ENCODE results near the gene CCDC91. TPM values are rescaled to one million over a fixed set of nuclear protein-coding genes. Genes with fewer than 3 reads are reported as not detected.

Gene CCDC91
- polyA plus RNA-seq, 3 donors = 6.3 to 18.1 (median 15.6) TPM

GRCh38 chr12:28583701-28584261 lies 393.5 kb downstream of the CCDC91 start:
- Mint-ChIP-seq H3K27me3 (ENCODE audit: low read depth in 3 of 3) (peaks cover 0 to 2% (median 1%) of the 10 kb centered on the region in 3 donors), H3K4me3 (no peak overlapping the region), H3K36me3 (no peaks in the 10 kb centered on the region), H3K9me3 (peaks cover 0 to 4% (median 2%) of the 10 kb centered on the region in 7 donors), H3K4me1 (peaks cover 23% of the 10 kb centered on the region), H3K27ac (peak overlapping the region in 1 of 7 donors; percentile 48)
- intact Hi-C loops (cut with micrococcal nuclease) = no loop called here
- Histone ChIP-seq H3K79me2 (ENCODE audit: insufficient read depth, low read length) (no peaks in the 10 kb centered on the region), H4K20me1 (ENCODE audit: insufficient read depth, low read length) (no peaks in the 10 kb centered on the region), H3K4me3 (replicated peaks in 1 of 3; ENCODE audit: low read depth in 2 of 3, low read length in 3 of 3) (no peak overlapping the region), H3K36me3 (replicated peaks in 1 of 2; ENCODE audit: control insufficient read depth in 1 of 2, insufficient read depth in 2 of 2, low read length in 2 of 2) (no peaks in the 10 kb centered on the region), H3K9me3 (replicated peaks in 1 of 2; ENCODE audit: control insufficient read depth in 1 of 2, insufficient read depth in 1 of 2, low read length in 2 of 2) (no peaks in the 10 kb centered on the region), H2AFZ (ENCODE audit: insufficient read depth, low read depth, low read length, poor library complexity, severe bottlenecking) (no peak overlapping the region), H3K4me1 (ENCODE audit: control insufficient read depth in 1 of 2, insufficient read depth in 2 of 2, low read length in 2 of 2) (peaks cover 7 to 10% of the 10 kb centered on the region in 2 donors), H3K27me3 (ENCODE audit: control insufficient read depth in 2 of 2, insufficient read depth in 2 of 2, low read length in 2 of 2) (no peaks in the 10 kb centered on the region), H3K9ac (ENCODE audit: insufficient read depth, low read length, poor library complexity, severe bottlenecking) (no peak overlapping the region), H3K4me2 (replicated peaks; ENCODE audit: extremely low read depth, low read length, poor library complexity, severe bottlenecking) (no peak overlapping the region), H3K27ac (ENCODE audit: low read depth in 1 of 2, low read length in 2 of 2) (no peak overlapping the region)
- no CpG with 5 or more reads among the region's 5 CpGs for WGBS (ENCODE audit: insufficient coverage)
- TF ChIP-seq, protein P1, sequence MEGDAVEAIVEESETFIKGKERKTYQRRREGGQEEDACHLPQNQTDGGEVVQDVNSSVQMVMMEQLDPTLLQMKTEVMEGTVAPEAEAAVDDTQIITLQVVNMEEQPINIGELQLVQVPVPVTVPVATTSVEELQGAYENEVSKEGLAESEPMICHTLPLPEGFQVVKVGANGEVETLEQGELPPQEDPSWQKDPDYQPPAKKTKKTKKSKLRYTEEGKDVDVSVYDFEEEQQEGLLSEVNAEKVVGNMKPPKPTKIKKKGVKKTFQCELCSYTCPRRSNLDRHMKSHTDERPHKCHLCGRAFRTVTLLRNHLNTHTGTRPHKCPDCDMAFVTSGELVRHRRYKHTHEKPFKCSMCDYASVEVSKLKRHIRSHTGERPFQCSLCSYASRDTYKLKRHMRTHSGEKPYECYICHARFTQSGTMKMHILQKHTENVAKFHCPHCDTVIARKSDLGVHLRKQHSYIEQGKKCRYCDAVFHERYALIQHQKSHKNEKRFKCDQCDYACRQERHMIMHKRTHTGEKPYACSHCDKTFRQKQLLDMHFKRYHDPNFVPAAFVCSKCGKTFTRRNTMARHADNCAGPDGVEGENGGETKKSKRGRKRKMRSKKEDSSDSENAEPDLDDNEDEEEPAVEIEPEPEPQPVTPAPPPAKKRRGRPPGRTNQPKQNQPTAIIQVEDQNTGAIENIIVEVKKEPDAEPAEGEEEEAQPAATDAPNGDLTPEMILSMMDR (IDR thresholded peaks at IDR 0.05) = peak; percentile 7
- peak in 1 of 3 donors; percentile 33 for DNase-seq

DNA sequence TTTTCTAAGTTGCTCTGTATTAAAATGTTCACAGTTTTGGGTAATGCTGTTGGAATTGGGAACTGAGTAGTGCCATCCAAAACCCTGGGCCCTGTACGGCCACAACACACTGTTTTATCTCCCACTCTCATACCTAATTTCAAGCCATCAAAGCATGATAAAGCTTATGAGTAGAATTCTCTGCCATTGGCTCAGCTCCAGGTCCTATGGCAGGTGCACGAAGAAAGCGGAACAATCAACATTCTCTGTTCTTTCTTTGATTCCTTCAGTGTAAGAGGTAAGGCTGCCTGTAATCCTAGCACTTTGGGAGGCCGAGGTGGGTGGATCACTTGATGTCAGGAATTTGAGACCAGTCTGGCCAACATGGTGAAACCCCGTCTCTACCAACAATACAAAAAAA lies 394.9 kb downstream of the CCDC91 start:
- no peaks in the 10 kb centered on the region for H4K20me1 ChIP-seq (ENCODE audit: insufficient read depth, low read length)
- H3K4me3 ChIP-seq (replicated peaks in 1 of 3; ENCODE audit: low read depth in 2 of 3, low read length in 3 of 3) = no peak overlapping the region
- no peaks in the 10 kb centered on the region for H3K36me3 ChIP-seq (replicated peaks in 1 of 2; ENCODE audit: control insufficient read depth in 1 of 2, insufficient read depth in 2 of 2, low read length in 2 of 2)
- peaks cover 7 to 10% of the 10 kb centered on the region in 2 donors for H3K4me1 ChIP-seq (ENCODE audit: control insufficient read depth in 1 of 2, insufficient read depth in 2 of 2, low read length in 2 of 2)
- H3K27me3 Mint-ChIP-seq (ENCODE audit: low read depth in 3 of 3) = peaks cover 0 to 2% (median 1%) of the 10 kb centered on the region in 3 donors
- peaks cover 23% of the 10 kb centered on the region for H3K4me1 Mint-ChIP-seq
- TF ChIP-seq, protein P1 (IDR thresholded peaks at IDR 0.05) = no peak
- peaks cover 0 to 3% (median 1%) of the 10 kb centered on the region in 7 donors for H3K9me3 Mint-ChIP-seq
- no peak overlapping the region for H3K27ac ChIP-seq (ENCODE audit: low read depth in 1 of 2, low read length in 2 of 2)
- H3K9ac ChIP-seq (ENCODE audit: insufficient read depth, low read length, poor library complexity, severe bottlenecking) = no peak overlapping the region
- H3K4me2 ChIP-seq (replicated peaks; ENCODE audit: extremely low read depth, low read length, poor library complexity, severe bottlenecking) = no peak overlapping the region
- H3K9me3 ChIP-seq (replicated peaks in 1 of 2; ENCODE audit: control insufficient read depth in 1 of 2, insufficient read depth in 1 of 2, low read length in 2 of 2) = no peaks in the 10 kb centered on the region
- H3K79me2 ChIP-seq (ENCODE audit: insufficient read depth, low read length) = no peaks in the 10 kb centered on the region
- DNase-seq = no peak
- intact Hi-C loops (cut with micrococcal nuclease) = no loop called here
- H3K4me3 Mint-ChIP-seq = no peak overlapping the region
- 78% methylated on average over 3 of the region's 5 CpGs for WGBS (ENCODE audit: insufficient coverage)
- no peak overlapping the region for H2AFZ ChIP-seq (ENCODE audit: insufficient read depth, low read depth, low read length, poor library complexity, severe bottlenecking)
- no peaks in the 10 kb centered on the region for H3K36me3 Mint-ChIP-seq
- no peaks in the 10 kb centered on the region for H3K27me3 ChIP-seq (ENCODE audit: control insufficient read depth in 2 of 2, insufficient read depth in 2 of 2, low read length in 2 of 2)
- H3K27ac Mint-ChIP-seq = no peak overlapping the region

Data from CD14-positive monocyte (primary cell).